ENCODE results near the gene RAB35. TPM values are rescaled to one million over a fixed set of nuclear protein-coding genes. Genes with fewer than 3 reads are reported as not detected.
A peak's percentile ranks its signal among the peaks of the same experiment; 100 is the strongest.

RAB35 gene
- polyA plus RNA-seq, 1 of the 3 experiments (the other 2 are of a cell fraction), result 41.8 TPM

DNA sequence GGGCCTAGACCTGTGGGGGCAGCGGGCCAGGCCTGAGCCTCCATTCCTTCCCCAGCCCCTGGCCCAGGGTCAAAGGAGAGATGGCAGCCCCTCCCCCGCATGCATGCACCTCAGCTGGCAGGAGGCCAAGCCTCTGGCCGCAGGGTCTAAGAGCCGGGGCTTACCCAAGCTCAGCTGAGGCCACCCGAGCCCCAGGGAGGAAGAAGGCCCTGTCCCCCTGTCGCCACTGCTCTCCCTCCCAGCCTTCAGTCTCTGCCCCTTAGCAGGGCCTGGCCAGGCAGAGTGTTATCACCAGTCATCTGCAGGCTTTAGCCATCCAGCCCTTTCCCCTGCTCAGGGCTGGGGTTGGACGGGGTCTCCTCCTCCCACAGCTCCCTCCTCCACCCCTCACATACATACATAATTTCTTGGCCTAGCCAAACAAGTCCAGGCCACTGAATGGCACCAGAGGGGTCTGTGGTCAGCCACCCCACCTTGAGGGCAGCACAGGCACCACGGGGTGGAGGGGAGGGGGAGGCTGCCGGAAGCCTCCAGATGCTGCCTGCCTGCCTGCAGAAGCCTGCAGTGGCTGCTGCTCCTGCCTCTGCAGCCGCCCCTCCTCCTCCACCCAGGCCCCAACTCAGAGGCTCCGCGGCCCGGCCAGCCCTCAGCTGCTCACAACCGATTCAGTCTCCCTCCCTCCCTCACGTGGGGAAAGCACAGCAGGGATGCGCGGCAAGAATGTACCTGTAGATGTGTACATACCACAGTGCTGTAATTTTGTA, 22.8 kb downstream of the RAB35 start:
- Histone ChIP-seq H3K4me1 (ENCODE audit: control insufficient read depth in 1 of 2, insufficient read depth in 2 of 2, low read depth in 1 of 2, low read length in 1 of 2) (peaks cover 0 to 51% of the 10 kb centered on the region in 2 experiments; a peak in 1 of 4 replicates), H3K4me2 (no peak overlapping the region), H3K27ac (ENCODE audit: low read depth in 2 of 2, low read length in 1 of 2) (peak overlapping the region in 1 of 2 experiments; percentile 96; a peak in 2 of 4 replicates), H3K9ac (no peak overlapping the region), H3K9me3 (no peaks in the 10 kb centered on the region), H2AFZ (ENCODE audit: low read depth) (no peak overlapping the region), H3K4me3 (ENCODE audit: low read depth in 2 of 2, low read length in 1 of 2) (no peak overlapping the region; a peak in 1 of 4 replicates), H3F3A (replicated peaks; ENCODE audit: insufficient read depth) (peaks cover 2% of the 10 kb centered on the region), H3K9me2 (no peaks in the 10 kb centered on the region), H3K27me3 (ENCODE audit: insufficient read depth) (no peaks in the 10 kb centered on the region), H3K36me3 (replicated peaks in 1 of 2; ENCODE audit: control insufficient read depth in 1 of 2, insufficient read depth in 2 of 2, low read length in 1 of 2) (peaks cover 0 to 35% of the 10 kb centered on the region in 2 experiments), H4K20me1 (ENCODE audit: insufficient read depth) (0 out of 2 replicates have a peak, but pooled peaks cover 3% of the 10 kb centered on the region), H3K79me2 (ENCODE audit: insufficient read depth) (peaks cover 5% of the 10 kb centered on the region; the same call in 1 of the 2 replicates)
- CTCF ChIA-PET, result interaction anchor here (0.6 to 2.3 kb wide), 6 partner anchors 13 to 274 kb away, joined by 3 to 7 read pairs (median 4); partner anchors contain the start of genes RPLP0 and SIRT4
- WGBS (ENCODE audit: low lambda C conversion rate), result 56% methylated on average over 10 of the region's 17 CpGs
- peak; percentile 97 for DNase-seq
- TF ChIP-seq YY1 (IDR thresholded peaks at IDR 0.05; ENCODE audit: low read depth) (no peak), NRF1 (IDR thresholded peaks at IDR 0.05; ENCODE audit: low read depth, low read length) (no peak), RCOR1 (IDR thresholded peaks at IDR 0.05; ENCODE audit: low read length) (0 out of 2 replicates have a peak, but pooled peaks have one; percentile 42), RAD21 (IDR thresholded peaks at IDR 0.05; ENCODE audit: low read length) (0 out of 2 replicates have a peak, but pooled peaks have one; percentile 2), ZBTB33 (IDR thresholded peaks at IDR 0.05; ENCODE audit: borderline replicate concordance, low read depth) (no peak), RFX5 (IDR thresholded peaks at IDR 0.05; ENCODE audit: low read length) (no peak), GATA2 (CRISPR knock-in tag; IDR thresholded peaks at IDR 0.05) (peak; percentile 93), MXI1 (IDR thresholded peaks at IDR 0.05; ENCODE audit: low read depth, low read length) (no peak; the same call in 1 of the 2 replicates), RXRA (IDR thresholded peaks at IDR 0.05; ENCODE audit: borderline replicate concordance, low read depth) (no peak), NFIC (IDR thresholded peaks at IDR 0.05; ENCODE audit: borderline replicate concordance) (peak; percentile 40; the same call in 1 of the 2 replicates), TCF12 (IDR thresholded peaks at IDR 0.05) (no peak), GABPA (IDR thresholded peaks at IDR 0.05; ENCODE audit: low read depth) (no peak), SMC3 (IDR thresholded peaks at IDR 0.05; ENCODE audit: low read depth, low read length) (no peak; the same call in 1 of the 2 replicates), EP300 (IDR thresholded peaks at IDR 0.05; ENCODE audit: borderline replicate concordance in 1 of 2, low read depth in 1 of 2, low read length in 1 of 2) (peak in 1 of 2 experiments; percentile 61; a peak in 1 of 4 replicates), SIN3A (IDR thresholded peaks at IDR 0.05; ENCODE audit: borderline replicate concordance, low read depth, low read length) (no peak), CHD2 (IDR thresholded peaks at IDR 0.05; ENCODE audit: low read length, partially characterized antibody) (peak; percentile 76), CTCF (IDR thresholded peaks at IDR 0.05) (no peak)
- TF ChIP-seq, protein P1, sequence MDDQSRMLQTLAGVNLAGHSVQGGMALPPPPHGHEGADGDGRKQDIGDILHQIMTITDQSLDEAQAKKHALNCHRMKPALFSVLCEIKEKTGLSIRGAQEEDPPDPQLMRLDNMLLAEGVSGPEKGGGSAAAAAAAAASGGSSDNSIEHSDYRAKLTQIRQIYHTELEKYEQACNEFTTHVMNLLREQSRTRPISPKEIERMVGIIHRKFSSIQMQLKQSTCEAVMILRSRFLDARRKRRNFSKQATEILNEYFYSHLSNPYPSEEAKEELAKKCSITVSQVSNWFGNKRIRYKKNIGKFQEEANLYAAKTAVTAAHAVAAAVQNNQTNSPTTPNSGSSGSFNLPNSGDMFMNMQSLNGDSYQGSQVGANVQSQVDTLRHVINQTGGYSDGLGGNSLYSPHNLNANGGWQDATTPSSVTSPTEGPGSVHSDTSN (IDR thresholded peaks at IDR 0.05), result no peak
- TF ChIP-seq, protein P2, sequence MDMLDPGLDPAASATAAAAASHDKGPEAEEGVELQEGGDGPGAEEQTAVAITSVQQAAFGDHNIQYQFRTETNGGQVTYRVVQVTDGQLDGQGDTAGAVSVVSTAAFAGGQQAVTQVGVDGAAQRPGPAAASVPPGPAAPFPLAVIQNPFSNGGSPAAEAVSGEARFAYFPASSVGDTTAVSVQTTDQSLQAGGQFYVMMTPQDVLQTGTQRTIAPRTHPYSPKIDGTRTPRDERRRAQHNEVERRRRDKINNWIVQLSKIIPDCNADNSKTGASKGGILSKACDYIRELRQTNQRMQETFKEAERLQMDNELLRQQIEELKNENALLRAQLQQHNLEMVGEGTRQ (IDR thresholded peaks at IDR 0.05; ENCODE audit: borderline replicate concordance, low read depth, low read length), result no peak; the same call in 1 of the 2 replicates
- TF ChIP-seq, protein P3, sequence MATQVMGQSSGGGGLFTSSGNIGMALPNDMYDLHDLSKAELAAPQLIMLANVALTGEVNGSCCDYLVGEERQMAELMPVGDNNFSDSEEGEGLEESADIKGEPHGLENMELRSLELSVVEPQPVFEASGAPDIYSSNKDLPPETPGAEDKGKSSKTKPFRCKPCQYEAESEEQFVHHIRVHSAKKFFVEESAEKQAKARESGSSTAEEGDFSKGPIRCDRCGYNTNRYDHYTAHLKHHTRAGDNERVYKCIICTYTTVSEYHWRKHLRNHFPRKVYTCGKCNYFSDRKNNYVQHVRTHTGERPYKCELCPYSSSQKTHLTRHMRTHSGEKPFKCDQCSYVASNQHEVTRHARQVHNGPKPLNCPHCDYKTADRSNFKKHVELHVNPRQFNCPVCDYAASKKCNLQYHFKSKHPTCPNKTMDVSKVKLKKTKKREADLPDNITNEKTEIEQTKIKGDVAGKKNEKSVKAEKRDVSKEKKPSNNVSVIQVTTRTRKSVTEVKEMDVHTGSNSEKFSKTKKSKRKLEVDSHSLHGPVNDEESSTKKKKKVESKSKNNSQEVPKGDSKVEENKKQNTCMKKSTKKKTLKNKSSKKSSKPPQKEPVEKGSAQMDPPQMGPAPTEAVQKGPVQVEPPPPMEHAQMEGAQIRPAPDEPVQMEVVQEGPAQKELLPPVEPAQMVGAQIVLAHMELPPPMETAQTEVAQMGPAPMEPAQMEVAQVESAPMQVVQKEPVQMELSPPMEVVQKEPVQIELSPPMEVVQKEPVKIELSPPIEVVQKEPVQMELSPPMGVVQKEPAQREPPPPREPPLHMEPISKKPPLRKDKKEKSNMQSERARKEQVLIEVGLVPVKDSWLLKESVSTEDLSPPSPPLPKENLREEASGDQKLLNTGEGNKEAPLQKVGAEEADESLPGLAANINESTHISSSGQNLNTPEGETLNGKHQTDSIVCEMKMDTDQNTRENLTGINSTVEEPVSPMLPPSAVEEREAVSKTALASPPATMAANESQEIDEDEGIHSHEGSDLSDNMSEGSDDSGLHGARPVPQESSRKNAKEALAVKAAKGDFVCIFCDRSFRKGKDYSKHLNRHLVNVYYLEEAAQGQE (IDR thresholded peaks at IDR 0.05; ENCODE audit: low read depth, low read length), result no peak
- POLR2A ChIA-PET, result interaction anchor here (0.6 to 1.7 kb wide), 3 partner anchors 9 to 107 kb away, joined by 4 to 5 read pairs (median 4); partner anchors contain the start of gene RPLP0

All from SK-N-SH (cell line).